ENCODE results near the gene VPS33B. TPM values are rescaled to one million over a fixed set of nuclear protein-coding genes. Genes with fewer than 3 reads are reported as not detected.

Gene VPS33B
- total RNA-seq, 4 donors from 2014 or later = 6.7 to 18.7 (median 10.8) TPM

- Histone ChIP-seq H3K27ac (no peak overlapping the region), H3K9me3 (no peaks in the 10 kb centered on the region), H3K4me1 (peaks cover 0 to 10% (median 9%) of the 10 kb centered on the region in 4 donors), H3K4me3 (no peak overlapping the region), H3K36me3 (peaks cover 0 to 24% (median 2%) of the 10 kb centered on the region in 4 donors), H3K27me3 (no peaks in the 10 kb centered on the region)
- in situ Hi-C loops (cut with MboI; ENCODE audit: low pct_ligation_motif_present in 1 of 4, low pct_unique_long_range_greater_than_20kb in 1 of 4, low sequenced_read_pairs in 3 of 4) = loop anchor here in 3 of 4 donors (10.0 to 25.0 kb wide), 2 partner anchors 312 to 324 kb away; no protein-coding TSS in a partner anchor
- DNase-seq = no peak
- WGBS, 2 donors (ENCODE audit: low coverage in 1 of 2) = 99 to 100% methylated on average over 4 to 6 of the region's 6 CpGs
- intact Hi-C loops (cut with DNase I; ENCODE audit: low total_unique reads) = loop anchor here (10.0 kb wide), 1 partner anchor 324 kb away; no protein-coding TSS in a partner anchor
- TF ChIP-seq EP300 (IDR thresholded peaks at IDR 0.05; ENCODE audit: low read depth) = no peak
- TF ChIP-seq CTCF (IDR thresholded peaks at IDR 0.05) = no peak
- TF ChIP-seq POLR2A (IDR thresholded peaks at IDR 0.05) = no peak
Observed at GRCh38 chr15:90950676-90951075, 71.7 kb downstream of the VPS33B start.

- no peak for TF ChIP-seq POLR2AphosphoS5 (IDR thresholded peaks at IDR 0.05)
- TF ChIP-seq EP300 (IDR thresholded peaks at IDR 0.05; ENCODE audit: low read depth) = no peak
- no peak for TF ChIP-seq CTCF (IDR thresholded peaks at IDR 0.05)
- TF ChIP-seq POLR2A (IDR thresholded peaks at IDR 0.05) = no peak
- in situ Hi-C loops (cut with MboI; ENCODE audit: low pct_ligation_motif_present in 1 of 4, low pct_unique_long_range_greater_than_20kb in 1 of 4, low sequenced_read_pairs in 3 of 4) = loop anchor here in 3 of 4 donors (10.0 to 25.0 kb wide), 2 partner anchors 312 to 325 kb away; no protein-coding TSS in a partner anchor
- Histone ChIP-seq H3K36me3 (peaks cover 0 to 25% (median 3%) of the 10 kb centered on the region in 4 donors), H3K4me3 (no peak overlapping the region), H3K27me3 (no peaks in the 10 kb centered on the region), H3K4me1 (peaks cover 0 to 4% (median 3%) of the 10 kb centered on the region in 4 donors), H3K9me3 (no peaks in the 10 kb centered on the region), H3K27ac (peak overlapping the region in 3 of 4 donors; percentile 30 to 65 (median 59))
- DNase-seq = no peak
- intact Hi-C loops (cut with DNase I; ENCODE audit: low total_unique reads) = loop anchor here (10.0 kb wide), 1 partner anchor 325 kb away; no protein-coding TSS in a partner anchor
- WGBS, 2 donors (ENCODE audit: low coverage in 1 of 2) = 94% methylated on average over 22 of the region's 23 CpGs; no CpG with 5 or more reads in 1 of the 2 donors
Observed at GRCh38 chr15:90949979-90950675, 72.3 kb downstream of the VPS33B start.

Small RNA genes lying within 50 kb of the gene (small RNA-seq; reads per million reads assigned to genes)
- 0 reads per million in 4 donors for gene RF00019

Other genes starting within 250 kb of the VPS33B start
- gene FURIN, start 154.0 kb downstream of the VPS33B start, total RNA-seq = 100 to 1,000 TPM in 1 of 4 donors, 10 to 100 TPM in 3; 64.6 to 109 (median 80.6) TPM
- gene FES, start 138.1 kb downstream of the VPS33B start, total RNA-seq = 10 to 100 TPM in 3 of 4 donors, 1 to 10 TPM in 1; 7.0 to 18.3 (median 14.0) TPM
- 100 to 1,000 TPM in 2 of 4 donors, 10 to 100 TPM in 2; 46.8 to 109 (median 86.4) TPM for gene MAN2A2, start 119.3 kb downstream of the VPS33B start, total RNA-seq
- gene HDDC3, start 90.0 kb downstream of the VPS33B start, total RNA-seq = 10 to 100 TPM; 13.8 to 21.8 (median 17.9) TPM
- gene UNC45A, start 87.3 kb downstream of the VPS33B start, total RNA-seq = 100 to 1,000 TPM in 1 of 4 donors, 10 to 100 TPM in 3; 34.4 to 142 (median 52.9) TPM
- 100 to 1,000 TPM in 1 of 4 donors, 10 to 100 TPM in 3; 13.1 to 438 (median 16.2) TPM for gene RCCD1, start 67.7 kb downstream of the VPS33B start, total RNA-seq
- gene PRC1, start 28.1 kb downstream of the VPS33B start, total RNA-seq = 10 to 100 TPM in 3 of 4 donors, 1 to 10 TPM in 1; 8.1 to 58.0 (median 23.7) TPM
- gene SV2B, start 77.7 kb upstream of the VPS33B start, total RNA-seq = 10 to 100 TPM in 1 of 4 donors, 1 to 10 TPM in 2, under 1 TPM in 1; 0.27 to 10.3 (median 2.2) TPM

Measured in transverse colon (tissue), 4 donors.